ENCODE measurements around the gene SH2D3A. TPM values are rescaled to one million over a fixed set of nuclear protein-coding genes. Genes with fewer than 3 reads are reported as not detected.

The SH2D3A gene
- total and polyA plus RNA-seq, 2 of the 8 experiments (the other 6 are each of a cell fraction or from before 2014, with no cell fraction given), result 14.5 to 22.1 TPM

GRCh38 chr19:6779206-6779605 is 12.0 kb upstream of the SH2D3A start:
- Histone ChIP-seq H2BK15ac (ENCODE audit: low read length) (no peak overlapping the region), H3K36me3 (ENCODE audit: control insufficient read depth in 2 of 4, insufficient read depth in 4 of 4, low read length in 3 of 4) (no peaks in the 10 kb centered on the region), H3K4ac (replicated peaks; ENCODE audit: insufficient read length, low read depth, low read length) (no peak overlapping the region), H4K20me1 (replicated peaks in 1 of 2; ENCODE audit: control insufficient read depth in 1 of 2, insufficient read depth in 2 of 2, low read length in 2 of 2) (no peaks in the 10 kb centered on the region), H3K23ac (ENCODE audit: insufficient read length) (no peak overlapping the region), H3K27me3 (replicated peaks in 1 of 4; ENCODE audit: control insufficient read depth in 3 of 4, extremely low read depth in 1 of 4, insufficient read depth in 3 of 4, low read length in 3 of 4) (no peaks in the 10 kb centered on the region), H2BK120ac (replicated peaks; ENCODE audit: low read depth, low read length) (no peak overlapping the region), H3K14ac (ENCODE audit: insufficient read length) (no peak overlapping the region), H3K4me3 (ENCODE audit: extremely low read depth in 1 of 4, insufficient read depth in 2 of 4, low read depth in 3 of 4, low read length in 4 of 4) (no peak overlapping the region), H3K9ac (replicated peaks in 1 of 4; ENCODE audit: extremely low read depth in 1 of 4, low read depth in 3 of 4, low read length in 3 of 4) (no peak overlapping the region), H3K9me3 (ENCODE audit: insufficient read depth in 2 of 2, low read depth in 1 of 2, low read length in 1 of 2) (peaks cover 0 to 12% of the 10 kb centered on the region in 2 experiments; a peak in 2 of 4 replicates), H2BK5ac (ENCODE audit: low read depth, low read length) (no peak overlapping the region), H4K91ac (replicated peaks; ENCODE audit: insufficient read length, low read length) (no peak overlapping the region), H2BK20ac (ENCODE audit: low read length) (no peak overlapping the region), H3K4me1 (replicated peaks in 1 of 4; ENCODE audit: control insufficient read depth in 3 of 4, insufficient read depth in 4 of 4, low read length in 3 of 4) (no peaks in the 10 kb centered on the region), H3K18ac (ENCODE audit: extremely low read depth, low read length) (no peak overlapping the region), H3K79me2 (ENCODE audit: control insufficient read depth in 1 of 2, insufficient read depth in 2 of 2, low read length in 2 of 2) (no peaks in the 10 kb centered on the region), H3K4me2 (ENCODE audit: insufficient read depth in 1 of 2, low read depth in 2 of 2, low read length in 2 of 2) (no peak overlapping the region), H4K8ac (ENCODE audit: extremely low read depth, insufficient read depth, low read length) (no peak overlapping the region), H4K5ac (ENCODE audit: insufficient read length, low read depth, low read length) (no peak overlapping the region), H3K27ac (ENCODE audit: low read depth, low read length) (no peak overlapping the region), H3K79me1 (ENCODE audit: low read depth, low read length) (no peaks in the 10 kb centered on the region), H3K56ac (replicated peaks; ENCODE audit: insufficient read length, low read depth, low read length) (no peak overlapping the region), H2AFZ (ENCODE audit: low read length) (no peak overlapping the region), H2AK5ac (ENCODE audit: low read depth, low read length) (no peak overlapping the region), H3K23me2 (ENCODE audit: low read depth, low read length) (peaks cover 9% of the 10 kb centered on the region; the same call in 1 of the 2 replicates), H2BK12ac (ENCODE audit: low read depth, low read length) (no peak overlapping the region)
- ChIA-PET CTCF (ENCODE audit: partially characterized antibody) (interaction anchor here (1.4 kb wide), 1 partner anchor 83 kb away, joined by 3 read pairs; no protein-coding TSS in a partner anchor), POLR2A (ENCODE audit: partially characterized antibody) (interaction anchor here (1.1 kb wide), 1 partner anchor 417 kb away, joined by 3 read pairs; the partner anchor contains the start of gene CLPP)
- TF ChIP-seq PHF8 (conservative IDR thresholded peaks at IDR 0.05; ENCODE audit: low read depth, low read length), result no peak
- no peak for TF ChIP-seq RAD21 (IDR thresholded peaks at IDR 0.05 in 1 of 2, conservative IDR thresholded peaks at IDR 0.05 in 1 of 2; ENCODE audit: low read depth in 2 of 2, low read length in 2 of 2)
- no peak for TF ChIP-seq SRF (IDR thresholded peaks at IDR 0.05; ENCODE audit: low read depth, low read length)
- TF ChIP-seq ZNF274 (IDR thresholded peaks at IDR 0.05; ENCODE audit: borderline replicate concordance, extremely low read depth, low read length), result no peak
- TF ChIP-seq ATF2 (IDR thresholded peaks at IDR 0.05; ENCODE audit: low read length), result no peak
- TF ChIP-seq USF2 (IDR thresholded peaks at IDR 0.05; ENCODE audit: low read length), result no peak
- no peak for TF ChIP-seq SP1 (IDR thresholded peaks at IDR 0.05; ENCODE audit: low read depth, low read length)
- TF ChIP-seq TBP (IDR thresholded peaks at IDR 0.05; ENCODE audit: low read depth, low read length), result no peak
- no peak for TF ChIP-seq BRCA1 (IDR thresholded peaks at IDR 0.05; ENCODE audit: low read depth, low read length)
- TF ChIP-seq MAX (IDR thresholded peaks at IDR 0.05), result no peak
- 80% methylated on average over 4 of the region's 4 CpGs; no CpG with 5 or more reads in 1 of the 2 experiments for whole genome bisulfite sequencing, 2 experiments (ENCODE audit: extremely low coverage in 1 of 2, insufficient coverage in 1 of 2, insufficient read length in 1 of 2, insufficient replicate concordance in 2 of 2, low coverage in 1 of 2, low lambda C conversion rate in 2 of 2, missing lambda C conversion rate in 1 of 2)
- DNase-seq (ENCODE audit: low read depth in 1 of 2, low spot score in 2 of 2) (no peak), FAIRE-seq (no peak)

Measured in H1 (cell line).